Measurements from ENCODE around the gene WWC2.
"Not testable (repeated sequence)": the region's sequence is repeated elsewhere in the genome, so short reads cannot be mapped to it uniquely, and the experiment has no call there.

Gene WWC2

DNA sequence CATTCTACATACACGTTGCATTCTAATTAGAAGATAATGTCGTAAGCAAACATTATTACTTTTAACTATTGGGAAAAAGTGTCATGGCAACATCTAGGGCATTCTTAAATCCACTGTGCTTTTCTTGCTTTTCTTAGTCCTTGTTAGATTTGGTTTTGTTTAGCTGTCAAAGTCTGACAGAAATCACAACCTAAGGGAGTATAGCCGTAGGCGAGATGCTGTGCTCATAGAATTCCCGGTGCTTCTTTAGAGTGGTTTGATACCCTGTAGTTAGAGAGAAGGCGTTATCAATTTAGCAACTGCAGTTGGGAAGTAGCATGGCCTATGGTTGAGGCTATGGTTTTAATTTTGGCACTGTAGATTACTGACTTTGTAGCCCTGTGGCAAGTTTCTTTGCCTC lies 45.7 kb downstream of the WWC2 start:
- no peak for DNase-seq

DNA sequence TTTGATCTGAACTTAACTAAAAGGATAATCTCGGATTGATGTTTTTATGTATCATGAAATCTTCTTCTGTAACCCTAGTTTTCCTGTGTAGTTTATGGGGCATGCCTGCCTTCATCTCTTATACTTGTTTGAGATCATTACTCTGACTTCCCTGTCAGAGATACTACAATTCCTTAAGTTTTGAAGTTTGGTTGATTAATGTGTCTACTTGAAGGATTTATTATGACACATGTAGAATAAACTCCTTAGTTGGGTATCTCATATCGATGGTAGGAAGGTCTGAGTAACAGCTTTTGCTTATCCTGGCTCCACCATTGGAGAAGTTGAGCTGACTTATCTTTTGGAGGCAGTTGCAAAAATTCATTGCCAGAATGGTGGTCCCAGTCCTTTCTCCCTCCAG lies 46.7 kb downstream of the WWC2 start:
- no peak for DNase-seq

DNA sequence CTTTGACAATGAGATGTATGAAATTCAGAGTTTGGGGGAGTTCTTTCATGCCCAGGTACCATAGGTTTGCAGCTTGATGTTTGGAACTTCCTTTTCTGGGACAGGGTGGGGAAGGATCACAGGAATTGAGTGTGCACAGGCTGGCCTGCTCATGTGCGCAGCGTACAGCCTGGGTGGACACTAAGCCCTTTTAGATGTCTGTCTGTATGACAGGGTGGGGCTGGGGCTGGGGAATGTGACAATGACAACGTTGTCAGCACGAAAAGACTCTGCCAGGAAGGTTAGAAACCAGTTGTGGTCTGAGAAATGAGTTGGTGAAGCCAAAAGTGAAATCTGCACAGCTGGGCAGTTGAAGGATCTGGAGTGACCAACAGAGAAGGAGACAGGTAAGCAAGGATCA lies 47.4 kb downstream of the WWC2 start:
- DNase-seq: no peak

DNA sequence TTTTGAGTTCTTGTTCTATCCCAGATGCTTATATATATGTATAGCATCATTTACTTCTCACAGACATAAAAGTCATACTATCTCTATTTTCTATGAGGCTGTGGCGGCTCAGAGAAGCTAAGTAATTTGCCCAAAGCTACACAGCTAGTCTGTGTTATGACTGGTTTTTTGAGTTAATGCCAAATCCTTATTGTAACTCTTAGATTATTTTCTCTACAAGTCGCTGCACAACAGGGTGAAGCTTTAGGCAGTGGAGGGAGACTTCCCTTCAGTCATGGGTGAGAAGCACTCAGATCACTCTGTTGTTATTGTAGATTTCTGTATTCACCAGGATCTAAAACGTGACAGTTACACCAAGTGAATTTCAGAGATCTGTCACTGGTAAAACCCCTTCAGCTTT lies 48.1 kb downstream of the WWC2 start:
- no peak for DNase-seq

DNA sequence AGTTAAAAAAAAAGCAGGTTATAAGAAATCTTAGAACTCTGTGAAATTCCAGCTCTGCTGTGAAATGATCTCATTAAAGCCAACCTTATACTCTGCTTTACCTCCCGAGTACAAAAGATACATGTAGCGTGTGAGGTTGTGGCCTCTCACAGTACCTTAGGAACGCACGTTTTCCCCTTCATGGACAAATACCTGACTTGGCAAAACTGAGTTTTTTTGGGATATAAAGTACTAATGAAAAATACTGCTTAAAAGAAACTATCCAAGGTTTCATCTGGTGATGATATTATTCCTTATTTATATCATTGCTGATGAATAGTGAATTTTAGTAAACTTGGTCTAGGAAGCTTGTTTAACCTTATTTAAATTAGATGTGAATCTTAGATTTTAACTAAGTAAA lies 48.9 kb downstream of the WWC2 start:
- DNase-seq: no peak

DNA sequence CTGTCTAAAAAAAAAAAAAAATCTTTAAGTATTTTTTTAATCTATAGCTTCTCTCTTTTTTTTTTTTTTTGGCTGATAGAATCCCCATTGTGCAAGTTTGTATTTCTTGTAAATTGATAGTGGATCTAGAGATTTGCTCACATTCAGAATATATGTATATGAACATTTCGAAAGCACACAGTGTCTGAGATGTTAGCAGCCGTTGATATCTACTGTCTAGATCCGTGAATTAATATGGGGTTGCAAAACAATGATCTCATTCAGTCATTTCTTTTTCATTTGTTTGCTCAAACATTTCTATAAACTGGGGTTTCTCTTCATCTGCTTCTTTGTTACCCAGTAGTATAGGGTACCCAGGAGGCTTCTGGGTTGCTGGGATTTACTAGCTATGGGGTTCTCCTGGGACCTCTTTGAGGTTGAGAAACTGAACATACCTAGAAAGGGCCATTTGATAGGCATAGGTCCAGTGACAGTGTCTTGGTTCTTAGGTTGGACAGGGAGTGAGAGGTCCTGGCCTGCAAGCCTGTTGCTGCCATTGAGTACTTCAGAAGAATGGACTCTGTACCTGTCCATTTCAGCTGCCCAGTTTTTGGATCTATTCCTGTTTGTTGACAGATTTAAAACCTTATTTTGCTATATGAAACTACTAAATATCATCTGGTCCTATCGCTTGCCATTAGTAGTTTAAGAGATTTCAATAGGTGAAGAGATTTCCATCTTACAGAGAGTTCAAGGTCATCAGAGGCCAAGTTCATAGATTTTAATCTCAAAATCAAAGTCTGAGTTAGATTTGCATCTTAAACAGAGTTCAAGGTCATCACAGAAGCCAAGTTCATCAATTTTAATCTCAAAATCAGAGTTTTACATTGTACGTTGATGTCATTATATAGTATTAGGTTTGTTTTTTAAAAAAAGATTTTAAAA lies 50.8 kb downstream of the WWC2 start:
- DNase-seq: no peak

DNA sequence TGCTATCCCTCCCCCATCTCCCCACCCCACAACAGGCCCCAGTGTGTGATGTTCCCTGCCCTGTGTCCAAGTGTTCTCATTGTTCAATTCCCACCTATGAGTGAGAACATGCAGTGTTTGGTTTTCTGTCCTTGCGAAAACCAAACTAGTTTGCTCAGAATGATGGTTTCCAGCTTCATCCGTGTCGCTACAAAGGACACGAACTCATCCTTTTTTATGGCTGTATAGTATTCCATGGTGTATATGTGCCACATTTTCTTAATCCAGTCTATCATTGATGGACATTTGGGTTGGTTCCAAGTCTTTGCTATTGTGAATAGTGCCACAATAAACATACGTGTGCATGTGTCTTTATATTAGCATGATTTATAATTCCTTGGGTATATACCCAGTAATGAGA lies 51.6 kb downstream of the WWC2 start:
- DNase-seq: not testable (repeated sequence)

DNA sequence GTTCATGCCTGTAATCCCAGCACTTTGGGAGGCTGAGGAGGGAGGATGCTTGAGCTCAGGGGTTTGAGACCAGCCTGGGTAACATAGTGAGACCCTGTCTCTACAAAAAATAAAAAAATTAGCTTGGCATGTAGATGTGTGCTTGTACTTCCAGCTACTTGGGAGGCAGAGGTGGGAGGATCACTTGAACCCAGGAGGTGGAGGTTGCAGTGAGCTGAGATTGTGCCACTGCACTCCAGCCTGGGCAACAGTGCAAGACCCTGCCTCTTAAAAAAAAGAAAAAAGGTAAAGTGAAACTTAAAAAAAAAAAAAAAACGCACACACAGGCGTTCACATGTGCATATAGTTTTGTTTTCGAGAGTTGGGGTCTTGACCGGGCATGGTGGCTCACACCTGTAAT lies 53.2 kb downstream of the WWC2 start:
- DNase-seq: not testable (repeated sequence)

DNA sequence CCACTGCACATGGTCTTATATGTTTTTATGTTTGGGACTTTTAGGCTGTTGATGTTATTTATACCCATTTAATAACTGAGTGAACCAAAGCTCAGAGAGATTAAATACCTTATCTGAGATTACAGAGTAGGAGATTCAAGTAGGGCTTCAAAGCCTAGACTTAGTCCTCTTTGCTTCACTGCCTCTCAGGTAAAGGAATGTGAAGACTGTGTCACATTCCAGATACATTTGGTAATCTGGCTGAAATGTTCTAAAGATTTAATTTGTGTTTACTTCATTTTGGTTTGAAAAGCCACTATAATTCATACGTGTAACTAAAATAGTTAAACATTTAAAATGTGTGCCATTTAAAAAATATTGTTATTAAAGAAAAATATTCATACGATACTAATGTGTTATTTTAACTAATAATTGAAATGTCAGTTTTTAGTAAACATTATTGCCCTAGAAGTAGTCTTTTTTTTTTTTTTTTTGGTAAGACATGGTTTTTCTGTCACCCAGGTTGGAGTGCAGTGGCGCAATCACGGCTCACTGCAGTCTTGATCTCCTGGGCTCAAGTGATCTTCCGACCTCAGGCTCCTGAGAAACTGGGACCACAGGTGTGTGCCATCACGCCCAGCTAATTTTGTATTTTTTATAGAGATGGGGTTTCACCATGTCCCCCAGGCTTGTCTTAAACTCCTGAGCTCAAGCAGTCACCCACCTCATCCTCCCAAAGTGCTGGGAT lies 54.3 kb downstream of the WWC2 start:
- no peak for DNase-seq

DNA sequence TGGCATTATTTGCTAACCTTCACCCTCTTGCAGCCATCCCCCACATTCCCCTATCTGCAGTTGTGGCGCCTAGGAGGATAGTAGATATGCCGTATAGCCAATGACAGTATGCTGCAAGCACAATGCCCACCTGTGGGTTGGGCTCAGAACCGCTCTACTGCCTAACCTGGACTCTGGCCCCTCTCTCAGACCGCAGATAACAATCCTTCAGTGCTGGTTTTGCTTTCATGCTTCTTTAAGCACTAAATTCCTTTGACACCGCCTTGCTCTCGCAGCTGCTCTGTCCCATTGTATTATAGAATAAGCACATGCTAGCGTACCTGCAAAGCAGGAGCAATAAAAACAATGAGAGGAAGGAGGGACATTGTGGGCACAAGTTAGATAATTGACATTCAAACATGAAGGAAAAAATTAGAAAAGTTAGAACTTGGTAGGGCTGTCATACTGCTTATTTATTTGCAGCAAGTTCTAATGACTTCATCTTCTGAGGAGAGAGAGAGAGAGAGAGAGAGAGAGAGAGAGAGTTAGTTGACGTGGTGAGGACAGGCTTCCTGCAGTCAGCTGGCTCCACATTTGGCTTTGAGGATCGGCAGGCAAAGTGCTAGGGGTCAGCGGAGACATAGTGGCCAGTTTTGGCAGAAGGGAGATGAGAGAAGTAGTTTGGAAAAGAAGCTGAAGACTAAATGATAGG lies 55.8 kb downstream of the WWC2 start:
- DNase-seq: no peak

DNA sequence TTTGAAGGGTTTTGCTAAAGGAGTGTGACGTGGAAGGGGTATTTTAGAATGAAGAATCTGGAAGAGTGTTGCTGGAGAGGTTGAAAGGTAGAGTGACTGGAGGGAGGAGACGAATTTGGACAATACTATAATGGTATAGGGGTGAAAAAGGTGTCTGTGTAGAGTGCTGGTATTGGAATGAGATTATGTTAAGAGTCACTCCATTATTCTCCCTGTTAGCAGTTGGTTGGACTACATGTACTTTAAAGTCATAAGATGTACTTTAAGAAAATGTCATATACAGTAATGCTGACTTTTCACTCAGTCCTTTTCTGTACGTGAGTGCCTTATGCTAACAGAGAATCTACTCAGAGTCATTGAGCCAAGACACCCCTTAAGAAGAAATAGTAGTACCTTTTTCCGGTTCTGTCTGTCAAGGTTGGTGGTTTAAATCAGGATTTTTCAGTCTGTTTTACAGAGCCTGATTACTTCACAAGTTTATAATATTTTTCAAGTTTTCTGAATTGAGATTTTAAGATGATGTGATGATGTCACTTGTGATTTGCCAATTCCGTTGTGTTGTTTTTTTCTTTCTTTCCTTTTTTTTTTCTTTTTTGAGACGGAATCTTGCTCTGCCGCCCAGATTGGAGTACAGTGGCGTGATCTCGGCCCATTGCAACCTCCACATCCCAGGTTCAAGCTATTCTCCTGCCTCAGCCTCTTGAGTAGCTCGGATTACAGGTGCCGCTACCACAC lies 56.6 kb downstream of the WWC2 start:
- no peak for DNase-seq

DNA sequence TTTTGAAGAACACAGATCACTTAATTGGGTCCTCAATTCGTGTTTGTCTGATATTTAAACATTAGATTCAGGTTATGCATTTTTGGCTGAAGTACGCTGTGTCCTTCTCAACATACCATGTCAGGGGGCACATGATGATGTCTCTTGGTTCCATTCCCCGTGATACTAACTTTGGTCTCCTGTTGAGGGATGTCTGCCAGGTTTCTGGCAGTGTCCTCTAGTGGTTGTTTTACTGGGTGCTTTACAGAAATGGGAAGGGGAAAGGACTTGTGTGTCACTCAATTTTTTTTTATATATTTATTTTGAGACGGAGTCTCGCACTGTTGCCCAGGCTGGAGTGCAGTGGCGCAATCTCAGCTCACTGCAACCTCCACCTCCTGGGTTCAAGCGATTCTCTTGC lies 58.2 kb downstream of the WWC2 start:
- DNase-seq: no peak

DNA sequence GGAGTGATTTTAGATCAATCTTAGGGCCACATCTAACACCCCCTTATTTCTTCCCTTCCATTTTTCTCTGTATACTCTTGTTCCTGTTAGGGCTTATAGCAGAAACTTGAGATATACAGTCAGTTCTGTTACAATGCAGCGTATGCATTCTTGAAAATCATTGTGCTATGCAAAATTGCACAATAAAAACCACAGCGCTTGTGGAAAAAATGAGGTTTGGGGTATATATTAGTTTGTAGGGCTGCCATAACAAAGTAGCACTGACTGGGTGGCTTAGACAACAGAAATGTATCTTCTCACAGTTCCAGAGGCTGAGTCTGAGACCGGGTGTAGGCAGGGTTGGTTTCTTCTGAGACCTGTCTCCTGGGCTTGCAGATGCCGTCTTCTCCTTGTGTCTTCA lies 59.0 kb downstream of the WWC2 start:
- DNase-seq: no peak

DNA sequence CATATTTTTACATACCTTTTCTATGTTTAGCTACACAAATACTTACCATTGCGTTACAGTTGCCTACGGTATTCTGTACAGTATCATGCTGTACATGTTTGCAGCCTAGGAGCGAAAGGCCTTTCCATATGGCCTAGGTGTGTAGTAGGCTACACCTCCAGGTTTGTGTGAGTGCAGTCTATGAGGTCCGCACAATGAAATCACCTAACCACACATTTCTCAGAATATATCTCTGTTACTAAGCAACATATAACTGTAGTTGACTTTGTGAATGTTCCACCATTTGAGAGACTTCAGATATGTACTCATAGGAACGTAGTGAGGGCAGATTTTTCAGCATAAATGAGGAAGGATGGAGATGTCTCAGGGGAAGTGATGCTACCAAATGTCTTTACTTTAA lies 62.6 kb downstream of the WWC2 start:
- no peak for DNase-seq

DNA sequence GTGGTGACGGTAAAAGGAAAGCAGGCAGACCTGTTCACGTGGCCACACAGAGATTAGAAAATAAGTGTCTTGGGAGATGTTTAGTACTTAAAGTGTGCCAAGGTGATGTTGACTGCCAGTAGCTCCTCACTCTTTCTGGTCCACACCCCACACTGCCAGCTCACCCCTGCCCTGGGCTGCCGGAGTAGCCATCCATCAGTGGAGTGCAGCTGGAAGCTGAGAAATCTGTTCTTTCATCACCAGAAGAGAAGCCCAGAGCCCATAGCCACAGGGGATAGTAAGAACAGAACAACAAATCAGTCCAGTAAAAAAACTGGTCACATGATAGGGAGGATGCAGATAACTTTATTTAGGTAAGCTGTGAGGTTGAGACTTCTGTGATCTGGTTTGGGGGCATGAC lies 64.1 kb downstream of the WWC2 start:
- DNase-seq: no peak

DNA sequence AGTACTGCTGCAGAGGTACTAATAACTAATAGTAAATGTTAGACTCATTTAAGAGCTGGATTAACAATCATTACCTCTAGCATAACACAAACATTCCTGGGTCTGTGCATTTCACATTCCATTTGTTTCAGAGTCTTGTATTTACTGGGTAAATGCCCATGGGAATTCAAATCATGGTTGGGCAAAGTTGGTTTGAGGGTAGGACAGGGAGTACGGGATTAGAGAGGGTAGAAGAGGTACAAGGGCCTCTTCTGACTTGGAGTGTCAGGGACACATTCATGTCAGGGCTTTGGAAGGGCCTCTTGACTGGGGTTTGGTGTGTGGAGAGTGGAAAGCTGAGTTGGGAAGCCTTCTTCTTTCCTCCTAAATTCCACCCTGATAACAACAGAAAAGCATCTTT lies 65.9 kb downstream of the WWC2 start:
- DNase-seq: no peak

DNA sequence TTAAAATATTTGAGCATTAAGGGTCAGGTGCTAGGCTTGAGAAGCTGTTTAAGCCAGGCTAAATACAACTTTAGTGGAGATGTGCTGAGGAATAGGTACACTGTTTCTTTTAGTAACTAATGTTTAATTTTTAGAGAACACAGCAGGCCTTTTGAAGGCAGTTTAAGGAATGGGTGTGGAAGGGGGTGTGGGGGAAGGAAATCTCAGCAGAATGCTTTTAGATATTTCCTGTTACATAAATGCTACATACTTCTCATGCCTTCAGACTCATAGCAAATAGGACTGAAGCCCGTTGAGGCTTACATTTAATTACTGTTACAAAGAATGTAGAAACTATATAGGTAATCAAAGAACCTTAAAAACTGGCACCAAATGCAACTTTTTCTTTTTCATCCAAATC lies 66.3 kb downstream of the WWC2 start:
- DNase-seq: no peak

DNA sequence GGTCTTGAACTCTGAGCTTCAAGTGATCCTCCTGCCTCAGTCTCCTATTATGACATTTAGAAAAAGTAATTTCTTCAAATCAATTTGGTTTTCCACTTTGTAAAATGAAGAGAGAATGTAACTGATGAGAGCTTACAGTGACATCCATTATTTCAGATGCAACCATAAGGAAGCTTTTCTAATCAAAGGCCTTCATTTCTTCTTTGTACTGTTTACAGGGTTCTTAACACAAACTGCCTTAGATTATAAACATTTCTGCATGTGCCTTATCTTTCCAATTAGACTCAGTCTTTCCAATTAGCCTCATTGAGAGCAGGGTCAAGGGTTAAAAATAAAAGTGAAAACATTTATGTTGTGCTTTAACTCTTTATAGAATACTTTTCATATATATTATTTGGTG lies 71.8 kb downstream of the WWC2 start:
- no peak for DNase-seq

DNA sequence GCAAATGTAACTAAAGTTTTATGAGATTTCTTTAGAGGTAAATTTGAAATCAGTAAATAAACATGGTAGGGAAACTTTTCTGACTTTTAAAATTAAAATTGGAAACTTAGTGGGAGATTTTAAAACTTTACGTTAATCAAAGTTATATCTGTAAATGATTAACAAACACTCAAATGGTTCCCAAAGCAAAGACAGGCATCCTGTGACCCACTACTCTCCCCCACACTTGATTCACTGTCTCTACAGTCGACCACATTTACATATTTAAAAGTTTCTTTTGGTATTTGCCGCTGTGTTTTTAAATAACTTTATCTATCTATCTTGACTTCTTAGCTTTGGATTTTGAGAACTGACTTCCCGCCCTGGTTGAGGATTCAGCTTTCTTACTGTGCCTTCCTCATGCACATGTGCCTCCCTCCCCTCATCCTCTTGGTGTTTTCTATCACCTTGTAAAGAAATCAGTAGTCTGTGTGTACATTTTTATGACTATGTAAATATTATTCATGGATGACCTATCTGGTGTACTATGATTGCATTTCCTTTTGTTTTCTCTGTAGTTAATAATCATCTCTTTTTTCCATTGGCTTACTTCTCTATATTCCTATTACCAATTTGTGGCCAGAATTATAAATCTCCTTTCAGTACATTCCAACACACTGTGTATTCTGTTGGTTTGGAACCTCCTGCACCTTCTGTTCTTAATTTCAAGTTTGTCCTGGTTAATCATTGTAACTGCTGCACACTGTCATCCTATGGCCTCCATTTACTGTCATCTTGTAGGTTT lies 72.6 kb downstream of the WWC2 start:
- DNase-seq: no peak

DNA sequence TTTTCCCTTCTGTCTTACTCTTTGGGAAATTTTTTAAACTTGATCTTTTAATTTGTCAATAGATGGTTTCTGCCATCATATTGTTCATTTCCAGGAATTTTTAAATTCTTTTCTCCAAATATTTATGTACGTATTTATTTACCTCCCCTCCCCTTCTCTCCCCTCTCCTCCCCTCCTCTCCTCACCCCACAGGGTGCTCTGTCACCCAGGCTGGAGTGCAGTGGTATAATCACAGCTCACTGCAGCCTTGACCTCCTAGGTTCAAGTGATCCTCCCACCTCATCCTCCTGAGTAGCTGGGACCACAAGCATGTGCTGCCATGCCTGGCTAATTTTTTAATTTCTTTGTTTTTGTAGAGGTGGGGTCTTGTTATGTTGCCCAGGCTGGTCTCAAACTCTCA lies 73.8 kb downstream of the WWC2 start:
- no peak for DNase-seq

DNA sequence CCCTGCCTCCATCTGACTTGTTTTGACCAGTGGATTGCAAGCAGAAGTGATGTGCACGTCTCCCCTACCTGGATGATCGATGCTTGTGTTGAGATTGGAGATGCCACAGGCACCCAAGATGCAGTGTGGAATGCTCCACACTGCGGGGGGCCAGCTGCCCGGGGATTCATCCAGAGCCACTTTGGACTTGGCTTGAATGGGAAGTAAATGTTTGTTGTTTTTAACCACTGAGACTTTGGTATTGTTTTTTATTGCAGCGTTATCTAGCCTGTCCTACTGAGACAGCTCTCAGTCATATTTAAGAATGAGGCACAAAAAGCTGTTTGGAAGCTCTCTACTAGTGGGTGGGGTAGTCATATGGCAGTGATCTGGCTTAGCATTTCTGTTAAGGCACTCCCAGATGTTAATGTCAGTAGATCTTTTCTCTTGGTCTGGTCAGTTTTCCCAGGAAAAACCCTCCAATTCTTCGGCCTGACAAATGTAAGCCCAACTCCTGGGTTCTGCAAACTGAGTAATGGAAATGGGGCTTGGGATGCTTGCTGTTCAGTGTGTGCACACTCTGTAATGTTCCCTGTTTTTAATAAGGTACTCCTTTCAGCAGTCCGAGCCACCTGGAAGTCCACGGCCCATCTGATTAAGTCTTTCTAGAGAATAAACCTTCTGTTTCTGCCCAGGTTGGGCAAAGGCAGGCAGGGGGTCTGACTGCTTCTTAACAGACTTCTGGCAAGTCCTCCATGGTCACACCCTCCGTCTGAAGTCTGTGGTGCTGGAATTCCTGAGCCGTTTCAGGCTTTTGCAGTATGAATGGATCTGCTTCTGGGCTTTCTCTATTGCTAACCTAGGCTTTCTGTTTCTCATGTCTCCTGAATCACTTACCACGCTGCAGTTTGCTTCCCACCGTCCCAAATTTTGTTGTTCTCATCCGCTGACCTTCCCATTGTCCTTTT lies 74.8 kb downstream of the WWC2 start:
- DNase-seq: no peak

Data from stimulated activated CD4-positive, alpha-beta T cell treated with anti-CD3 and anti-CD28 coated beads, Interleukin-1b, Interleukin-23, amount 100 ng/mL, for 48 hours (primary cell).